Measurements from ENCODE around the gene CMTM6.

Gene CMTM6

GRCh38 chr3:32431481-32431880 is 71.2 kb downstream of the CMTM6 start:
- H3K9me3 ChIP-seq (ENCODE audit: control insufficient read depth, low read length): no peaks in the 10 kb centered on the region
- peaks cover 35% of the 10 kb centered on the region for H3K79me1 ChIP-seq (replicated peaks; ENCODE audit: low read length, poor library complexity, severe bottlenecking)
- H2BK120ac ChIP-seq (ENCODE audit: low read depth, low read length): no peak overlapping the region
- no peak overlapping the region for H3K4me3 ChIP-seq (ENCODE audit: insufficient read depth in 1 of 2, low read depth in 1 of 2, low read length in 2 of 2)
- H3K14ac ChIP-seq (ENCODE audit: low read length in 2 of 2): no peak overlapping the region
- no peak for DNase-seq
- no peak overlapping the region for H3K4ac ChIP-seq (ENCODE audit: low read depth in 1 of 2, low read length in 2 of 2)
- H2BK5ac ChIP-seq (ENCODE audit: low read depth, low read length, poor library complexity, severe bottlenecking): no peak overlapping the region
- H2AK5ac ChIP-seq (ENCODE audit: low read length, severe bottlenecking): no peak overlapping the region
- no peaks in the 10 kb centered on the region for H3K27me3 ChIP-seq (ENCODE audit: control insufficient read depth in 1 of 2, insufficient read depth in 1 of 2, low read length in 2 of 2)
- H3K4me2 ChIP-seq (ENCODE audit: low read length, poor library complexity, severe bottlenecking): no peak overlapping the region
- H3K18ac ChIP-seq (ENCODE audit: low read depth in 1 of 2, low read length in 2 of 2): no peak overlapping the region
- no peak overlapping the region for H2AFZ ChIP-seq (ENCODE audit: low read depth, low read length)
- no peak overlapping the region for H3K23ac ChIP-seq (ENCODE audit: low read length in 2 of 2)
- H2BK12ac ChIP-seq (ENCODE audit: low read length in 2 of 2): no peak overlapping the region
- H3K4me1 ChIP-seq (ENCODE audit: control insufficient read depth, insufficient read depth, low read depth, low read length): peaks cover 6% of the 10 kb centered on the region
- H3K36me3 ChIP-seq (ENCODE audit: control insufficient read depth in 1 of 2, insufficient read depth in 2 of 2, low read depth in 1 of 2, low read length in 2 of 2): no peaks in the 10 kb centered on the region
- H4K91ac ChIP-seq (ENCODE audit: low read length): no peak overlapping the region
- H3K27ac ChIP-seq (ENCODE audit: low read length, poor library complexity, severe bottlenecking): no peak overlapping the region
- H4K8ac ChIP-seq (ENCODE audit: low read length): no peak overlapping the region
- H2BK15ac ChIP-seq (ENCODE audit: low read depth, poor library complexity, severe bottlenecking): no peak overlapping the region
- H3K9ac ChIP-seq (ENCODE audit: low read length): no peak overlapping the region
- WGBS: 97% methylated on average over 3 of the region's 3 CpGs

Small RNA genes lying within 50 kb of the gene (small RNA-seq; reads per million reads assigned to genes)
- gene MIR548AY (ENCODE audit: low read depth): 1.7 reads per million
